ENCODE data around the gene ATF6. TPM values are rescaled to one million over a fixed set of nuclear protein-coding genes. Genes with fewer than 3 reads are reported as not detected.

The ATF6 gene
- total and polyA plus RNA-seq, 2 of the 8 experiments (the other 6 are each of a cell fraction or from before 2014, with no cell fraction given), result 4.6 to 10.0 TPM

- 51% methylated on average over 4 of the region's 4 CpGs; no CpG with 5 or more reads in 1 of the 2 experiments for WGBS, 2 experiments (ENCODE audit: extremely low coverage in 1 of 2, insufficient coverage in 1 of 2, insufficient read length in 1 of 2, insufficient replicate concordance in 2 of 2, low coverage in 1 of 2, low lambda C conversion rate in 2 of 2, missing lambda C conversion rate in 1 of 2)
- Histone ChIP-seq H3K4me1 (replicated peaks in 1 of 4; ENCODE audit: control insufficient read depth in 3 of 4, insufficient read depth in 4 of 4, low read length in 3 of 4) (peaks cover 1 to 14% (median 4%) of the 10 kb centered on the region in 4 experiments; a peak in 4 of 7 replicates), H2BK15ac (ENCODE audit: low read length) (no peak overlapping the region), H2AK5ac (ENCODE audit: low read depth, low read length) (no peak overlapping the region), H3K14ac (ENCODE audit: insufficient read length) (no peak overlapping the region), H3K79me1 (ENCODE audit: low read depth, low read length) (no peaks in the 10 kb centered on the region), H4K5ac (ENCODE audit: insufficient read length, low read depth, low read length) (no peak overlapping the region), H3K4me2 (ENCODE audit: insufficient read depth in 1 of 2, low read depth in 2 of 2, low read length in 2 of 2) (no peak overlapping the region; a peak in 1 of 4 replicates), H3K4ac (replicated peaks; ENCODE audit: insufficient read length, low read depth, low read length) (no peak overlapping the region), H2BK120ac (replicated peaks; ENCODE audit: low read depth, low read length) (no peak overlapping the region), H3K27ac (ENCODE audit: low read depth, low read length) (no peak overlapping the region), H2AFZ (ENCODE audit: low read length) (no peak overlapping the region), H2BK20ac (ENCODE audit: low read length) (no peak overlapping the region), H4K91ac (replicated peaks; ENCODE audit: insufficient read length, low read length) (no peak overlapping the region), H4K8ac (ENCODE audit: extremely low read depth, insufficient read depth, low read length) (no peak overlapping the region), H3K27me3 (replicated peaks in 1 of 4; ENCODE audit: control insufficient read depth in 3 of 4, extremely low read depth in 1 of 4, insufficient read depth in 3 of 4, low read length in 3 of 4) (no peaks in the 10 kb centered on the region), H3K56ac (replicated peaks; ENCODE audit: insufficient read length, low read depth, low read length) (no peak overlapping the region), H3K9ac (replicated peaks in 1 of 4; ENCODE audit: extremely low read depth in 1 of 4, low read depth in 3 of 4, low read length in 3 of 4) (no peak overlapping the region), H3K36me3 (ENCODE audit: control insufficient read depth in 2 of 4, insufficient read depth in 4 of 4, low read length in 3 of 4) (no peaks in the 10 kb centered on the region), H2BK12ac (ENCODE audit: low read depth, low read length) (no peak overlapping the region), H3K4me3 (ENCODE audit: extremely low read depth in 1 of 4, insufficient read depth in 2 of 4, low read depth in 3 of 4, low read length in 4 of 4) (no peak overlapping the region; a peak in 1 of 8 replicates), H3K18ac (ENCODE audit: extremely low read depth, low read length) (no peak overlapping the region), H3K9me3 (ENCODE audit: insufficient read depth in 2 of 2, low read depth in 1 of 2, low read length in 1 of 2) (no peaks in the 10 kb centered on the region), H3K23ac (ENCODE audit: insufficient read length) (no peak overlapping the region), H3K23me2 (ENCODE audit: low read depth, low read length) (no peaks in the 10 kb centered on the region), H3K79me2 (ENCODE audit: control insufficient read depth in 1 of 2, insufficient read depth in 2 of 2, low read length in 2 of 2) (no peaks in the 10 kb centered on the region), H4K20me1 (replicated peaks in 1 of 2; ENCODE audit: control insufficient read depth in 1 of 2, insufficient read depth in 2 of 2, low read length in 2 of 2) (peaks cover 0 to 1% of the 10 kb centered on the region in 2 experiments), H2BK5ac (ENCODE audit: low read depth, low read length) (no peak overlapping the region)
- ChIA-PET CTCF (ENCODE audit: partially characterized antibody) (interaction anchor here (1.2 to 10.3 kb wide), 6 partner anchors 9 to 252 kb away, joined by 4 to 69 read pairs (median 34); partner anchors contain the start of gene DUSP12), POLR2A (ENCODE audit: partially characterized antibody) (interaction anchor here (1.2 to 3.5 kb wide), 3 partner anchors 10 to 21 kb away, joined by 3 to 27 read pairs (median 4); partner anchors contain the start of gene DUSP12)
- DNase-seq (ENCODE audit: low read depth in 1 of 2, low spot score in 2 of 2) (no peak), FAIRE-seq (no peak)
- TF ChIP-seq ZNF274 (IDR thresholded peaks at IDR 0.05; ENCODE audit: borderline replicate concordance, extremely low read depth, low read length), result no peak
- no peak for TF ChIP-seq POLR2A (IDR thresholded peaks at IDR 0.05; ENCODE audit: control extremely low read depth in 1 of 2, low read depth in 2 of 2, low read length in 2 of 2)
- peak; percentile 51; the same call in 1 of the 2 replicates for TF ChIP-seq JUND (IDR thresholded peaks at IDR 0.05; ENCODE audit: low read length)
- peak; percentile 31; the same call in 1 of the 2 replicates for TF ChIP-seq SRF (IDR thresholded peaks at IDR 0.05; ENCODE audit: low read depth, low read length)
Observed at GRCh38 chr1:161736335-161736969, 29.7 kb upstream of the ATF6 start.

All from H1 (cell line).